Aorta (tissue), 5 donors: Measurements from ENCODE around the gene LRCH4. TPM values are rescaled to one million over a fixed set of nuclear protein-coding genes. Genes with fewer than 3 reads are reported as not detected.

Source experiments
- ATAC-seq: fragments of 200-7000 bp; cut with Tn5 transposase; one replicate; pipeline ENCODE4 v1.9.1; 2022; ENCODE audit warnings: moderate library complexity; ENCODE audit not compliant: low FRiP score
- DNase-seq, 2 donors: peaks; one replicate each; pipeline ENCODE4 v3.0.0-alpha.2; 2020
- H3K27ac ChIP-seq, 2 donors: one replicate each; pipeline ENCODE4 v1.5.1; 2013; ENCODE audit warnings: low read length in 2 of 2, mild to moderate bottlenecking in 2 of 2, moderate library complexity in 2 of 2, control low read depth in 1 of 2, inconsistent platforms in 1 of 2, low read depth in 1 of 2
- H3K27me3 ChIP-seq, 2 donors: one replicate each; pipeline ENCODE4 v1.6.1; 2013; ENCODE audit warnings: control low read depth in 1 of 2, low read length in 1 of 2, mild to moderate bottlenecking in 1 of 2, moderate library complexity in 1 of 2; ENCODE audit not compliant: insufficient read depth in 2 of 2, control insufficient read depth in 1 of 2
- H3K36me3 ChIP-seq, 2 donors: one replicate each; pipeline ENCODE4 v1.6.1; 2013; ENCODE audit warnings: control low read depth in 1 of 2, low read length in 1 of 2, mild to moderate bottlenecking in 1 of 2; ENCODE audit not compliant: insufficient read depth in 2 of 2, control insufficient read depth in 1 of 2
- H3K4me1 ChIP-seq, 2 donors: one replicate each; pipeline ENCODE4 v1.6.1; 2013; ENCODE audit warnings: low read length in 2 of 2, control low read depth in 1 of 2, mild to moderate bottlenecking in 1 of 2, moderate library complexity in 1 of 2; ENCODE audit not compliant: insufficient read depth in 2 of 2, control insufficient read depth in 1 of 2
- H3K4me3 ChIP-seq, 2 donors: one replicate each; pipeline ENCODE4 v1.5.1; 2013; ENCODE audit warnings: low read length in 2 of 2, control low read depth in 1 of 2, mild to moderate bottlenecking in 1 of 2
- H3K9me3 ChIP-seq: one replicate; pipeline ENCODE4 v1.6.1; 2013; ENCODE audit warnings: mild to moderate bottlenecking, low read length; ENCODE audit not compliant: control insufficient read depth
- WGBS, 2 donors: extraction: QIAGEN DNeasy Blood & Tissue Kit; methylation state at CpG; one replicate each; pipeline ENCODE4 v1.1.7; 2013; 5-methylcytosine and 5-hydroxymethylcytosine counted together
- intact Hi-C, 2 donors: fragments of 100-400 bp; cut with DNase I; formaldehyde crosslinking; loops; one replicate each; pipeline versions ENCODE4 v1.14.2 to v1.15.0; 2022
- polyA plus RNA-seq, 2 donors: library from polyadenylated mRNA; stranded (reverse); fragments of 200-250 nt; gene quantifications; one replicate each; pipeline ENCODE4 v1.2.3, GENCODE V29; 2013
- total RNA-seq, 2 donors: library from RNA; stranded (reverse); fragmentation: NEBNext Ultra II Directional; extraction: Animal tissue kit (Norgen Biotek cat#: 25700); gene quantifications; one replicate each; pipeline ENCODE4 v1.2.1, GENCODE V29; 2021
- donor health status: healthy with polysubstance abuse.
- donor health status: Bipolar disorder and iron deficiency.
- donor health status: DM: no; HTN: no; CAD: no.
- donor health status: DM: no; HTN: no; CAD: no.
- donor health status: DM: yes; HTN: yes; CAD: no.

Gene LRCH4
- total and polyA plus RNA-seq, 4 donors, result 26.3 to 68.2 (median 47.6) TPM

- ATAC-seq (no peak), DNase-seq (no peak)
- H3K4me1 ChIP-seq, result no peaks in the 10 kb centered on the region
- H3K36me3 ChIP-seq, result no peaks in the 10 kb centered on the region
- 83 to 90% methylated on average over 1 of the region's 1 CpG for WGBS, 2 donors
- no peaks in the 10 kb centered on the region for H3K27me3 ChIP-seq
- H3K27ac ChIP-seq, result no peak overlapping the region
- H3K4me3 ChIP-seq, result no peak overlapping the region
- intact Hi-C loops, result loop anchor here (5.0 kb wide), 2 partner anchors 89 to 99 kb away; no protein-coding TSS in a partner anchor
- H3K9me3 ChIP-seq, result no peaks in the 10 kb centered on the region
Observed at GRCh38 chr7:100588438-100588837, 2.5 kb upstream of the LRCH4 start.

DNA sequence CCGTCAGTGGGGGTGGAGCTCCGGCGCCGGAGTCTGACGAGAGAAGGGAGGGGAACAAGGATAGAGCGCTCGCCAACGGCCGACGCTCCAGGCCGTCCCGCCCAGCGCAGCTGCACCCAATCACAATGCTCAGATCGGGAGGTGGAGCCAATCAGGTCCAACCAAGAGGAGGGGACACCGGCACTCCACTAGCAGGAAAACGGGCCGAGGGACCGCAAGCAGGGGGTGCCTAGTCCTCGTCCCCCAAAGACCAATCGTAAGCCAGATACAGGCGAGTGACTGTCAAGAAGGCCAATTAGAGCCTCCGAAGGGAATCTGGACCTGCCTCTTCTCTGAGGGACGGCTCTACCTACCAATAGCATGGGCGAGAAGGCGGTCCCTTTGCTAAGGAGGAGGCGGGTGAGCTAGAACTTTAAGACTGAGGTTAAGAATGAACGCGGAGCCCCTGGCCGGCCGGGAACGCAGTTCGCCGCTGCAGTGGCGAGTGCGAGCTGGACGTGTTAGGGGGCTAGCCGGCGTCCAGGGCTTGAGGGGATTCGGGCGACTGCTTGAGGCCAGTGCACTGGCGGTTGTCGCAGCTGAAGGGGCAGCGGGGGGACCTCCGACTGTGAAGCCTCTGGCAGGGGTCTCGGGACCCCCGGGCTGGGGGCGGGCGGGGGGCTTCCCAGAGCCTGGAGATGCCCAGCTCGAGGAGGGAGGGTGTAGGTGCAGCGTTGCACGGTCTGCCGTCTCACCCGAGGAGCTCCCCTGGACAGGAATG, 517 bp upstream of the LRCH4 start, which contains the start of gene FBXO24:
FBXO24 (plus strand) TSS at position 63 of the 760 bp plus-strand sequence; CDS start at position 361, 298 bp downstream.
- Histone ChIP-seq H3K4me1 (no peaks in the 10 kb centered on the region), H3K9me3 (no peaks in the 10 kb centered on the region), H3K4me3 (peak within 1 kb of the TSS; percentile 57 to 85), H3K36me3 (peaks cover 0 to 3% of the 10 kb centered on the region in 2 donors), H3K27ac (peak within 1 kb of the TSS in 1 of 2 donors; percentile 72), H3K27me3 (no peaks in the 10 kb centered on the region)
- DNase-seq (peak; percentile 100), ATAC-seq (peak; percentile 98)
- WGBS, 2 donors, result 0% methylated on average over 51 to 53 of the region's 53 CpGs
- intact Hi-C loops, result loop anchor here (5.0 kb wide), 2 partner anchors 91 to 101 kb away; no protein-coding TSS in a partner anchor

DNA sequence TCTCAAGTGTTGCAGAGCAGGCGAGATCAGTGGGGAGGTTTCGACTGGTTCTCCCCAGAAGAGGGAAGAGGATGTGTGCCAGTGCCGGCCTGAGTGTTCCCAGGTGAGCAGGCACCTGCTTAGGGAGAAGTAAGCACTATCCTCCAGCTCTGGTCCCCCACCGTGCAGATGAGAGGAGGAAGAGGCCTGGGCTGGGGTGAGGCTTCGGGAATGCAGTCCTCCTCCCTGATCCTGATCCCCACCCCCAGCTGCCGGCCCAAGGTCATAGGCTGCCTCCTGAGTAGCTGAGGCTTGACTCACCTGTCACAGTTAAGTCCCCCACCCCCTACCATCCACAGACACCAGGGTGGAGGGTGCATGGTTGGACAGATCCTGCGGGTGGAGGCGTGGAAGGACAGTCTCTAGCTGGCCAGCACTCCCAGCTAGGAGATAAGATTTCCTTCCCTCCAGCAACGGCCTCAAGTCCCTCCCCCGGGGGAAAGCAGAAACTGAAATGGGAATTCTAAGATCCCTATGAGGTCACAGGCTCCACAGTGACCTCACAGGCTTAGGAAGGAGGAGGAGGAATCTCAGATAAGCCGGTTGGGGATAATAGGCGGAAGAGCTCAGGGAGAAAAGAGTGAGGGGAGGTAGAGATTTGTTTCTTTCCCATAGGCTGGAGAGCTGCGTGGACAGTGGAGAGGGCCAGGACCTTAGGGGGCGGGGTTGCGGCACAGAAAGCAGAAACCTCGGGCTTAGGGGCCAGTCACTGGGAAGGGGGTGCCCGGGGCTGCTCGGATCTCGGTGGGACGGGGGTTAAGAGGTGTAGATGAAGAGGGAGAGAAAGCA, 1.0 kb downstream of the LRCH4 start:
- ATAC-seq (no peak), DNase-seq (peak; percentile 56 to 78)
- H3K27ac ChIP-seq, result no peak overlapping the region
- no peaks in the 10 kb centered on the region for H3K9me3 ChIP-seq
- H3K27me3 ChIP-seq, result no peaks in the 10 kb centered on the region
- peak overlapping the region; percentile 46 to 57 for H3K4me3 ChIP-seq
- WGBS, 2 donors, result 9 to 12% methylated on average over 20 of the region's 20 CpGs
- intact Hi-C loops, result loop anchor here (2.0 to 5.0 kb wide), 3 partner anchors 28 to 102 kb away; partner anchors contain the start of gene MOSPD3 (in 1 of the 2)
- H3K36me3 ChIP-seq, result peaks cover 0 to 7% of the 10 kb centered on the region in 2 donors
- no peaks in the 10 kb centered on the region for H3K4me1 ChIP-seq

DNA sequence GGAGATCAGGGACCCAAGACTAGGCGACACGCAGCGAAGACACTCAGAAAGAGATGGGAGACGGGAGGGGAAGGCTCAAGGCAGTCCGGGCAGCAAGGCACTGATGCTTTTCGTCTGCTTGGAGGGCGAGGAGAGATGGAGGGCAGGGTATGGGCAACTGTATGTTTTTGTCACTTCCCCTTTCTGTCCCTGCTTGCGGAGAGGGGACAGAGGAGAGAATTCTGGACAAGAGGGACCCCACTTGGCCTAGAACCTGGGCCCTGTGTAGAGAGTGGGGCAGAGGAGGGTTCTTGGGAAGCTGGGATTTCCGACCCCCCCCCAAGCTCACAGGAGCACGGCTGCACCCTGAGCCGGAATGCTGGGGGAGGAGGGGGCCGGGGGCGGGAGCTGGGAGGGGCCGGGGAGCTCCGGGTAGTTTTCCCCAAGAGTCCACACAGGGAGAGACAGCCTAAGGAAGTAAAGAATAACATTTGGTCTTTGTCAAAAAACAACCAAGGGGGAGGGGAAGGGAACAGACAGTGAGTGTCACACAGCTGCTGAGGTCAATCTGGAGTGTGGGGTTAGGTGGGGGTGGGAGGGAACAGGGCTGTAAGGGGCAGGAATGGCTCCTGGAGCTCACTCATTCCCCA, 1.8 kb downstream of the LRCH4 start:
- no peak for ATAC-seq
- peak in 1 of 2 donors; percentile 42 for DNase-seq
- intact Hi-C loops, result loop anchor here in 1 of 2 donors (2.0 kb wide), 1 partner anchor 29 kb away; the partner anchor contains the start of gene MOSPD3
- Histone ChIP-seq H3K4me1 (no peaks in the 10 kb centered on the region), H3K4me3 (no peak overlapping the region), H3K36me3 (peaks cover 0 to 8% of the 10 kb centered on the region in 2 donors), H3K27ac (no peak overlapping the region), H3K9me3 (no peaks in the 10 kb centered on the region), H3K27me3 (no peaks in the 10 kb centered on the region)
- WGBS, 2 donors, result 53% methylated on average over 15 of the region's 15 CpGs

DNA sequence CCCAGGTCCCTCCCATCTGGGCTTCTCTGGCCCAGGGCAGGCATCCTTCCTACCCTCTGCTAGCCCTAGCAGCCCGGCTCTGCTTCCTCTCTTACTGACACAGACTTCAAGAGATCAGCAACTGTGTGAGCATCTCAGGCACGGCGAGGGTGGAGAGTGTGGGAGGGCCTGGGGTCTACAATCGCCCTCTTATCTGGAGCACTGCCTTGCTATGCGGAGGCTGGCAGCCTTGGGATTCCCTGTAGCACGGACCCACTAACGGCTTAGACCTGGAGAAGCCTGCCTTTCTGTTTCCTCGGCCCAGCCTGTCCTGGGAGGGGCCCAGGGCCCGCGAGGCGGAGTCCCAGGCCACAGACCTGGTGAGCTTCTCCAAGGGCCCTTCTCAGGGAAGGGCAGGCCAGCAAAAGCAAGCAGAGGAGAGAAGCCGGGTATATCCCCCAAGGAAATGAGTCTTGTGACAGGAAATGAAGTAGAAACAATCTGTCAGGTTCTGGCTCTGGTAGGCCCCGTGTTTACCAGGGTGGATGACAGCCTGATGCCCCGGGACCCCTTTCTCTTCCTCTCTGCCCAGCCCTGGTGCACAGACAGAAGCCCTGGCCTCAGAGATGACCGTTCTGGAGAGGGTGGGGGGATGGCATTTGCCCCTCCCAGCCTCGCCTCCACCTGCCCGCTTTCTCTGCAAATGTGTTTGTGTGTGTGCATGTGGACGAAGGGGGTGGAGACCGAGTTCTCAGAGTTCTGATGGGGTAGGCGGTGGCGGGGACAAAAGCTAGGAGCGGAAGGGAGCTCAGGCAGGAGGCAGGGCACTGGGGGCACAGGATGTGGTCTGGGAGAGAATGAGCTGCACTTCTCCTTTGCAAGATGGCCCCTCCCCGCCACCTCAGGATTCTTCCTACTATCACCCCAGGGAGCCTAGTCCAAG, 2.5 kb downstream of the LRCH4 start:
- Histone ChIP-seq H3K27ac (no peak overlapping the region), H3K27me3 (no peaks in the 10 kb centered on the region), H3K4me1 (no peaks in the 10 kb centered on the region), H3K9me3 (no peaks in the 10 kb centered on the region), H3K36me3 (peaks cover 0 to 8% of the 10 kb centered on the region in 2 donors), H3K4me3 (no peak overlapping the region)
- ATAC-seq (no peak), DNase-seq (peak; percentile 76 to 86)
- 63% methylated on average over 23 of the region's 23 CpGs for WGBS, 2 donors
- intact Hi-C loops, result loop anchor here in 1 of 2 donors (2.0 kb wide), 1 partner anchor 29 kb away; the partner anchor contains the start of gene MOSPD3

DNA sequence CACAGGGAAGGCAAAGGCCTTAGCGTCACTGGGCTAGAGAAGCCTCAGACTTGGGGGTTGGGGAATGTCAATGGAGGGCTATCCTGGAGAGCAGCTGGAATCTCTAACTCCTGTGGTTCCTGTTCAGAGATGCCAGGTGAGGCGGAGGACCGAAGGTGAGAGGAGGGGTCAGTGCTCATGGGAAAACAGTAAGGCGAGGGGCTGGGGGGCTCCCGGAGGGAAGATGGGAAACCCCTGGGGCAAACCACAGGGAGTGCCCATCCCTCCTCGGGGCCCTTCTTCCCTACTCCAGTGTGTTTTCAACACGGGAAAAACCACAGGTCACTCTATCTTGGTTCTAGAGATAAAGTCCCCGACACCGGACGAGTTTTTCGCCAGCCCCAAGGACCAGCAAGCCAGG, 3.3 kb downstream of the LRCH4 start:
- Histone ChIP-seq H3K4me3 (no peak overlapping the region), H3K4me1 (no peaks in the 10 kb centered on the region), H3K27me3 (no peaks in the 10 kb centered on the region), H3K9me3 (no peaks in the 10 kb centered on the region), H3K27ac (no peak overlapping the region), H3K36me3 (peaks cover 0 to 13% of the 10 kb centered on the region in 2 donors)
- DNase-seq (no peak), ATAC-seq (no peak)
- WGBS, 2 donors, result 76 to 83% methylated on average over 11 of the region's 11 CpGs
- intact Hi-C loops, result no loop called here

- H3K4me3 ChIP-seq, result no peak overlapping the region
- no peaks in the 10 kb centered on the region for H3K4me1 ChIP-seq
- H3K36me3 ChIP-seq, result peaks cover 0 to 13% of the 10 kb centered on the region in 2 donors
- H3K27me3 ChIP-seq, result no peaks in the 10 kb centered on the region
- no peaks in the 10 kb centered on the region for H3K9me3 ChIP-seq
- no peak overlapping the region for H3K27ac ChIP-seq
- no peak for ATAC-seq
- peak; percentile 47 to 73 for DNase-seq
- 86 to 89% methylated on average over 20 of the region's 20 CpGs for WGBS, 2 donors
- intact Hi-C loops, result no loop called here
Observed at GRCh38 chr7:100582041-100582579, 3.8 kb downstream of the LRCH4 start.
